GM18520 (cell line): ENCODE data around the gene SLC4A8.
A peak's percentile ranks its signal among the peaks of the same experiment; 100 is the strongest.

ENCODE experiments used
- ATAC-seq: cut with Tn5 transposase; IDR thresholded peaks from one replicate; pipeline ENCODE4 v1.9.1; 2021; ENCODE audit not compliant: unreplicated experiment

SLC4A8 gene

GRCh38 chr12:51520576-51521325, 96.1 kb downstream of the SLC4A8 start:
- no peak for ATAC-seq

GRCh38 chr12:51521554-51522276, 97.1 kb downstream of the SLC4A8 start:
- ATAC-seq, result no peak

GRCh38 chr12:51522696-51523095, 98.1 kb downstream of the SLC4A8 start:
- ATAC-seq, result no peak

GRCh38 chr12:51524386-51524901, 99.8 kb downstream of the SLC4A8 start:
- no peak for ATAC-seq

GRCh38 chr12:51525518-51525917, 100.9 kb downstream of the SLC4A8 start:
- ATAC-seq, result no peak

GRCh38 chr12:51527966-51528365, 103.3 kb downstream of the SLC4A8 start:
- no peak for ATAC-seq

- no peak for ATAC-seq
These were observed 104.4 kb downstream of the SLC4A8 start for GRCh38 chr12:51528852-51529650.

- no peak for ATAC-seq
These were observed 105.0 kb downstream of the SLC4A8 start for GRCh38 chr12:51529651-51529970.

GRCh38 chr12:51530208-51530607, 105.6 kb downstream of the SLC4A8 start:
- ATAC-seq, result no peak

- no peak for ATAC-seq
These were observed 106.8 kb downstream of the SLC4A8 start for GRCh38 chr12:51531284-51531977.

- ATAC-seq, result peak; percentile 40
These were observed 107.4 kb downstream of the SLC4A8 start for GRCh38 chr12:51531978-51532497.

- ATAC-seq, result no peak
These were observed 109.2 kb downstream of the SLC4A8 start for GRCh38 chr12:51533799-51534198.

- no peak for ATAC-seq
These were observed 109.8 kb downstream of the SLC4A8 start for GRCh38 chr12:51534216-51535074.

- no peak for ATAC-seq
These were observed 111.5 kb downstream of the SLC4A8 start for GRCh38 chr12:51536159-51536558.

GRCh38 chr12:51538149-51538548, 113.5 kb downstream of the SLC4A8 start:
- no peak for ATAC-seq

- ATAC-seq, result no peak
These were observed 114.0 kb downstream of the SLC4A8 start for GRCh38 chr12:51538599-51538998.

- ATAC-seq, result no peak
These were observed 116.4 kb downstream of the SLC4A8 start for GRCh38 chr12:51540996-51541395.

- no peak for ATAC-seq
These were observed 121.5 kb downstream of the SLC4A8 start for GRCh38 chr12:51546097-51546496.

GRCh38 chr12:51547606-51548005, 123.0 kb downstream of the SLC4A8 start:
- ATAC-seq, result no peak

GRCh38 chr12:51548241-51548640, 123.6 kb downstream of the SLC4A8 start:
- no peak for ATAC-seq
